HG02623 (cell line): ENCODE measurements around the gene KLHL7.
"Not testable (repeated sequence)": the region's sequence is repeated elsewhere in the genome, so short reads cannot be mapped to it uniquely, and the experiment has no call there.

Experiments
- ATAC-seq: cut with Tn5 transposase; IDR thresholded peaks from one replicate; pipeline ENCODE4 v1.9.1; 2021; ENCODE audit warnings: moderate library complexity; ENCODE audit not compliant: unreplicated experiment

KLHL7 gene

GRCh38 chr7:23106823-23107663 is 1.5 kb downstream of the KLHL7 start:
- ATAC-seq = no peak

GRCh38 chr7:23107781-23108180 is 2.2 kb downstream of the KLHL7 start:
- no peak for ATAC-seq

GRCh38 chr7:23108995-23109394 is 3.4 kb downstream of the KLHL7 start:
- no peak for ATAC-seq

GRCh38 chr7:23109470-23109869 is 3.9 kb downstream of the KLHL7 start:
- no peak for ATAC-seq

- no peak for ATAC-seq
Observed at GRCh38 chr7:23114896-23115295, 9.3 kb downstream of the KLHL7 start.

GRCh38 chr7:23115991-23116390 is 10.4 kb downstream of the KLHL7 start:
- ATAC-seq = no peak

GRCh38 chr7:23117841-23118240 is 12.3 kb downstream of the KLHL7 start:
- ATAC-seq = no peak

GRCh38 chr7:23120106-23120505 is 14.5 kb downstream of the KLHL7 start:
- ATAC-seq = no peak

- no peak for ATAC-seq
Observed at GRCh38 chr7:23121165-23121564, 15.6 kb downstream of the KLHL7 start.

GRCh38 chr7:23123007-23123406 is 17.4 kb downstream of the KLHL7 start:
- ATAC-seq = no peak

GRCh38 chr7:23123465-23123864 is 17.9 kb downstream of the KLHL7 start:
- no peak for ATAC-seq

- ATAC-seq = no peak
Observed at GRCh38 chr7:23129036-23129435, 23.5 kb downstream of the KLHL7 start.

- ATAC-seq = not testable (repeated sequence)
Observed at GRCh38 chr7:23131799-23132198, 26.2 kb downstream of the KLHL7 start.

GRCh38 chr7:23133797-23134196 is 28.2 kb downstream of the KLHL7 start:
- no peak for ATAC-seq

GRCh38 chr7:23135755-23136154 is 30.2 kb downstream of the KLHL7 start:
- ATAC-seq = no peak

- no peak for ATAC-seq
Observed at GRCh38 chr7:23136216-23136615, 30.6 kb downstream of the KLHL7 start.

GRCh38 chr7:23157679-23158078 is 52.1 kb downstream of the KLHL7 start:
- ATAC-seq = no peak

- no peak for ATAC-seq
Observed at GRCh38 chr7:23158546-23158945, 53.0 kb downstream of the KLHL7 start.

GRCh38 chr7:23161482-23161881 is 55.9 kb downstream of the KLHL7 start:
- ATAC-seq = no peak

GRCh38 chr7:23164846-23165245 is 59.3 kb downstream of the KLHL7 start:
- ATAC-seq = no peak

- ATAC-seq = no peak
Observed at GRCh38 chr7:23165316-23165715, 59.7 kb downstream of the KLHL7 start.

GRCh38 chr7:23167691-23168090 is 62.1 kb downstream of the KLHL7 start:
- no peak for ATAC-seq
